PC-9 (cell line): ENCODE measurements around the gene SLC11A2. TPM values are rescaled to one million over a fixed set of nuclear protein-coding genes. Genes with fewer than 3 reads are reported as not detected.

ENCODE experiments used
- BruUV-seq: library from RNA; stranded (reverse); fragments of 400-500 nt; replicated peaks from 2 replicates; lab custom pipeline; 2021; lab: Mats Ljungman, UMichigan
- CTCF ChIA-PET: fragments of 300-600 bp; sonication (Branson Sonifier 250); formaldehyde crosslinking; loops from one replicate; lab custom pipeline; 2022; ENCODE audit warnings: antibody characterized with exemption; lab: Charles Lee
- POLR2A ChIA-PET: fragments of 300-600 bp; sonication (Branson Sonifier 250); formaldehyde crosslinking; loops from one replicate; lab custom pipeline; 2022; ENCODE audit warnings: antibody characterized with exemption; ENCODE audit not compliant: unreplicated experiment; lab: Charles Lee
- DNase-seq, 2 experiments: peaks; one replicate each; pipeline versions ENCODE4 v3.0.0 to v3.0.0-alpha.2; 2015 to 2022; ENCODE audit warnings: mixed read lengths in 1 of 2
- H2AFZ ChIP-seq: fragments of 200-600 bp; sonication (generic); 2 replicates; pipeline ENCODE4 v1.8.1; 2017; ENCODE audit warnings: antibody characterized with exemption
- H3F3A ChIP-seq: fragments of 200-600 bp; sonication (generic); 2 replicates; pipeline ENCODE4 v1.8.1; 2017; ENCODE audit warnings: antibody characterized with exemption, mild to moderate bottlenecking, low read depth; ENCODE audit not compliant: insufficient read depth
- H3K27ac ChIP-seq: fragments of 200-600 bp; sonication (generic); 2 replicates; pipeline ENCODE4 v1.6.1; 2016; ENCODE audit warnings: mixed run types
- H3K27me3 ChIP-seq: fragments of 200-600 bp; sonication (generic); 2 replicates; pipeline ENCODE4 v1.6.1; 2016; ENCODE audit warnings: low read depth, mixed run types; ENCODE audit not compliant: insufficient read depth
- H3K36me3 ChIP-seq: fragments of 200-600 bp; sonication (generic); 2 replicates; pipeline ENCODE4 v1.6.1; 2016; ENCODE audit warnings: low read depth, mixed run types
- H3K4me1 ChIP-seq: fragments of 200-600 bp; sonication (generic); replicated peaks from 2 replicates; pipeline ENCODE4 v1.6.1; 2016; ENCODE audit warnings: mixed run types; ENCODE audit not compliant: insufficient read depth
- H3K4me2 ChIP-seq: fragments of 200-600 bp; sonication (generic); 2 replicates; pipeline ENCODE4 v1.6.1; 2017; ENCODE audit warnings: mixed run types
- H3K4me3 ChIP-seq: fragments of 200-600 bp; sonication (generic); 2 replicates; pipeline ENCODE4 v1.6.1; 2016; ENCODE audit warnings: mixed run types
- H3K79me2 ChIP-seq: fragments of 200-600 bp; sonication (generic); 2 replicates; pipeline ENCODE4 v1.6.1; 2017; ENCODE audit warnings: low read depth, mixed run types
- H3K9me2 ChIP-seq: fragments of 200-600 bp; sonication (generic); 2 replicates; pipeline ENCODE4 v1.8.1; 2017; ENCODE audit warnings: mild to moderate bottlenecking; ENCODE audit not compliant: insufficient read depth
- H3K9me3 ChIP-seq: fragments of 200-600 bp; sonication (generic); 2 replicates; pipeline ENCODE4 v1.8.1; 2016; ENCODE audit warnings: low read depth; ENCODE audit not compliant: insufficient read depth
- H4K20me1 ChIP-seq: fragments of 200-600 bp; sonication (generic); 2 replicates; pipeline ENCODE4 v1.8.1; 2017; ENCODE audit not compliant: insufficient read depth
- CTCF ChIP-seq: fragments of 200-600 bp; sonication (generic); conservative IDR thresholded peaks from 2 replicates; pipeline ENCODE4 v1.6.1; 2017; ENCODE audit warnings: mixed run types, antibody characterized with exemption, mild to moderate bottlenecking, moderate library complexity
- EZH2 ChIP-seq: fragments of 200-600 bp; sonication (generic); IDR thresholded peaks from 2 replicates; pipeline ENCODE4 v1.8.0; 2017; ENCODE audit warnings: antibody characterized with exemption, low read depth
- intact Hi-C: fragments of 100-400 bp; cut with micrococcal nuclease; formaldehyde crosslinking; loops from one replicate; pipeline ENCODE4 v1.10.0; 2022; ENCODE audit not compliant: unreplicated experiment
- total RNA-seq: library from RNA; stranded (reverse); gene quantifications from 2 replicates; pipeline ENCODE4 v1.2.3, GENCODE V29; 2021

SLC11A2 gene
- total RNA-seq, 1 experiment from 2014 or later: 45.7 TPM

- Histone ChIP-seq H3K4me1 (no peaks in the 10 kb centered on the region), H3K36me3 (no peaks in the 10 kb centered on the region), H3K4me3 (no peak overlapping the region), H3K9me2 (no peaks in the 10 kb centered on the region), H3K9me3 (no peaks in the 10 kb centered on the region), H2AFZ (no peak overlapping the region), H3F3A (no peaks in the 10 kb centered on the region), H3K79me2 (no peaks in the 10 kb centered on the region), H3K27me3 (no peaks in the 10 kb centered on the region), H3K4me2 (no peak overlapping the region), H3K27ac (no peak overlapping the region), H4K20me1 (no peaks in the 10 kb centered on the region)
- no peak for TF ChIP-seq EZH2
- TF ChIP-seq CTCF: no peak
- BruUV-seq: no TSS peak
- no peak for DNase-seq
- intact Hi-C loops: no loop called here
- CTCF ChIA-PET: no interaction called here
- POLR2A ChIA-PET: no interaction called here
These were observed 78.1 kb downstream of the SLC11A2 start for GRCh38 chr12:50947933-50948626.

GRCh38 chr12:50937653-50938052 is 88.5 kb downstream of the SLC11A2 start:
- Histone ChIP-seq H2AFZ (no peak overlapping the region), H3K4me2 (no peak overlapping the region), H3K27me3 (no peaks in the 10 kb centered on the region), H3K27ac (no peak overlapping the region), H3K4me3 (no peak overlapping the region), H3K36me3 (no peaks in the 10 kb centered on the region), H3K79me2 (no peaks in the 10 kb centered on the region), H4K20me1 (no peaks in the 10 kb centered on the region), H3F3A (peaks cover 4% of the 10 kb centered on the region; the same call in 1 of the 2 replicates), H3K4me1 (peaks cover 13% of the 10 kb centered on the region), H3K9me3 (no peaks in the 10 kb centered on the region), H3K9me2 (no peaks in the 10 kb centered on the region)
- POLR2A ChIA-PET: no interaction called here
- TF ChIP-seq EZH2 (no peak), CTCF (no peak)
- CTCF ChIA-PET: no interaction called here
- intact Hi-C loops: no loop called here
- DNase-seq: no peak
- no TSS peak for BruUV-seq

- Histone ChIP-seq H3F3A (peaks cover 4% of the 10 kb centered on the region; the same call in 1 of the 2 replicates), H3K79me2 (no peaks in the 10 kb centered on the region), H3K9me2 (no peaks in the 10 kb centered on the region), H3K4me2 (no peak overlapping the region), H3K4me3 (no peak overlapping the region), H2AFZ (no peak overlapping the region), H3K27ac (no peak overlapping the region), H3K36me3 (no peaks in the 10 kb centered on the region), H4K20me1 (no peaks in the 10 kb centered on the region), H3K4me1 (peaks cover 13% of the 10 kb centered on the region), H3K9me3 (no peaks in the 10 kb centered on the region), H3K27me3 (no peaks in the 10 kb centered on the region)
- intact Hi-C loops: no loop called here
- TF ChIP-seq EZH2: no peak
- TF ChIP-seq CTCF: no peak
- no peak for DNase-seq
- CTCF ChIA-PET: no interaction called here
- BruUV-seq: no TSS peak
- POLR2A ChIA-PET: no interaction called here
These were observed 89.2 kb downstream of the SLC11A2 start for GRCh38 chr12:50936821-50937530.
